K562 (cell line): ENCODE data around the gene HMGN1. TPM values are rescaled to one million over a fixed set of nuclear protein-coding genes. Genes with fewer than 3 reads are reported as not detected.

ENCODE experiments used
- ZC3H4 ChIP-seq: sonication (generic); formaldehyde crosslinking; IDR thresholded peaks from 2 replicates; pipeline ENCODE4 v1.9.0; 2021; ENCODE audit warnings: missing genetic modification reagents, borderline replicate concordance
- ZNF165 ChIP-seq: fragments of 250-450 bp; sonication (Bioruptor Pico); IDR thresholded peaks from 2 replicates; pipeline ENCODE4 v1.4.0; 2020; ENCODE audit warnings: borderline replicate concordance
- ZNF766 ChIP-seq: fragments of 200-800 bp; sonication (Bioruptor generic); conservative IDR thresholded peaks from 2 replicates; pipeline ENCODE4 v1.6.1; 2016; ENCODE audit warnings: missing genetic modification characterization, missing compliant biosample characterization
- polyA plus RNA-seq, 8 experiments: library from polyadenylated mRNA; depleted of rRNA in 4 of 8; stranded (reverse) in 5 of 8; unstranded in 3 of 8; fragments of >200 nt; fragmentation: Nextera tagmentation in 2 of 8; fragmentation: Illumina TruSeq in 1 of 8; extraction: Ambion mirVana in 2 of 8; extraction: Trizol in 1 of 8; gene quantifications; 2 replicates each; pipeline versions ENCODE4 v1.2.1 to v1.2.3, GENCODE V29; 2011 to 2014; ENCODE audit warnings: inconsistent platforms in 1 of 8, missing spikeins in 1 of 8
- total RNA-seq, 7 experiments: library from RNA; depleted of rRNA in 6 of 7; stranded (reverse); fragments of >200 nt in 6 of 7; fragmentation: Illumina TruSeq in 2 of 7; extraction: Trizol in 2 of 7; gene quantifications; 2 replicates each; pipeline versions ENCODE4 v1.2.1 to v1.2.3, GENCODE V29; 2011 to 2021; ENCODE audit warnings: low replicate concordance in 1 of 7
- TF ChIP-seq, protein P1 (sequence below): fragments of 450-650 bp; IDR thresholded peaks from 2 replicates; pipeline ENCODE4 v1.6.1; 2016; ENCODE audit warnings: mild to moderate bottlenecking, moderate library complexity
- TF ChIP-seq, protein P2 (sequence below): fragments of 450-650 bp; formaldehyde crosslinking; IDR thresholded peaks from 2 replicates; pipeline ENCODE4 v1.4.0; 2022; ENCODE audit warnings: missing genetic modification characterization
- TF ChIP-seq, protein P3 (sequence below): sonication (generic); formaldehyde crosslinking; IDR thresholded peaks from 2 replicates; pipeline ENCODE4 v1.8.1; 2022; ENCODE audit warnings: missing genetic modification reagents
- TF ChIP-seq, protein P4 (sequence below): fragments of 450-650 bp; IDR thresholded peaks from 2 replicates; pipeline ENCODE4 v1.6.1; 2016; ENCODE audit warnings: missing biosample characterization, missing genetic modification characterization
- TF ChIP-seq, protein P5 (sequence below): fragments of 250-450 bp; sonication (Bioruptor Pico); IDR thresholded peaks from 2 replicates; pipeline ENCODE4 v1.8.0; 2022; ENCODE audit warnings: inconsistent platforms

Gene HMGN1
- total and polyA plus RNA-seq, 9 of the 15 experiments (the other 6 are each of a cell fraction or from before 2014, with no cell fraction given) = 124 to 626 (median 498) TPM

DNA sequence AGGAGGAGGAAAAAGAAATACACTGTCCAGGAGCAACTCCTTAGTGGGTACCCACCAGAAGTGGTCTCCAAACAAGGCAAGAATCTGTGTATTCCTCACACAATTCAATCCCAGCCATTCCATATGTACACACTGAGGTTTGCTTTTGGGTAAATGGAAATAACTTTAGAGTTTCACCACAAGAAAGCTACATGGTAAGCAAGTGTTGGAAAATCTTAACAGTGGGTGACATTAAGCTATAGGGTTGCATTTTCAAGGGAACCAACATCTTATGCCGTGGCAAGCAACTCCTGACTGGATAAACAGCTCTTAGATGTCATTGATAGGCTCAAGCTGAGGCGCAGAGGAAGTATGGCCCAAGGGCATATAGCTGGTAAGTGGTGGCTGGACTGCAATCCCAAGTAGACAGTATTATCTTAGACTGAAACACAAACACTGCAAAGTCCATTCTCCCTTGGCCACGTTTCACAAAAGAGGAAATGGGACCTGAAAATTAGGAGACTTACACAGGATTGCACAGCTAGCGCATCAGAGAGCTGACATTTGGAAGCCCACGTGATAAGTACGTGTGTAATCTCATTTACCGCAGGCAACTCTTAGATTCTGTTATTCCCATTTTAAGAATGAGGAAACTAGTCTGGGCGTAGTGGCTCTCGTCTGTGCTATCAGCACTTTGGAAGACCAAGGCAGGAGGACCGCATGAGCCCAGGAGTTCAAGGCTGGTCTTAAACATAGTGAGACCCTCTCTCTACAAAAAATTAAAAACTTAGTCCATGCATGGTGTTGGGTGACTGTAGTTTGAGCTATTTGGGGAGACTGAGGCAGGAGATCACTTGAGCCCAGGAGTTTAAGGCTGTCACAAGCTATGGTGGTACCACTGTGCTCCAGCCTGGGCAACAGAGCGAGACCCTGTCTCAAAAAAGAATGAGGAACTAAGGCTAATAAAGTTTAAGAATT is 31.5 kb downstream of the HMGN1 start (continued):
- TF ChIP-seq, protein P1, sequence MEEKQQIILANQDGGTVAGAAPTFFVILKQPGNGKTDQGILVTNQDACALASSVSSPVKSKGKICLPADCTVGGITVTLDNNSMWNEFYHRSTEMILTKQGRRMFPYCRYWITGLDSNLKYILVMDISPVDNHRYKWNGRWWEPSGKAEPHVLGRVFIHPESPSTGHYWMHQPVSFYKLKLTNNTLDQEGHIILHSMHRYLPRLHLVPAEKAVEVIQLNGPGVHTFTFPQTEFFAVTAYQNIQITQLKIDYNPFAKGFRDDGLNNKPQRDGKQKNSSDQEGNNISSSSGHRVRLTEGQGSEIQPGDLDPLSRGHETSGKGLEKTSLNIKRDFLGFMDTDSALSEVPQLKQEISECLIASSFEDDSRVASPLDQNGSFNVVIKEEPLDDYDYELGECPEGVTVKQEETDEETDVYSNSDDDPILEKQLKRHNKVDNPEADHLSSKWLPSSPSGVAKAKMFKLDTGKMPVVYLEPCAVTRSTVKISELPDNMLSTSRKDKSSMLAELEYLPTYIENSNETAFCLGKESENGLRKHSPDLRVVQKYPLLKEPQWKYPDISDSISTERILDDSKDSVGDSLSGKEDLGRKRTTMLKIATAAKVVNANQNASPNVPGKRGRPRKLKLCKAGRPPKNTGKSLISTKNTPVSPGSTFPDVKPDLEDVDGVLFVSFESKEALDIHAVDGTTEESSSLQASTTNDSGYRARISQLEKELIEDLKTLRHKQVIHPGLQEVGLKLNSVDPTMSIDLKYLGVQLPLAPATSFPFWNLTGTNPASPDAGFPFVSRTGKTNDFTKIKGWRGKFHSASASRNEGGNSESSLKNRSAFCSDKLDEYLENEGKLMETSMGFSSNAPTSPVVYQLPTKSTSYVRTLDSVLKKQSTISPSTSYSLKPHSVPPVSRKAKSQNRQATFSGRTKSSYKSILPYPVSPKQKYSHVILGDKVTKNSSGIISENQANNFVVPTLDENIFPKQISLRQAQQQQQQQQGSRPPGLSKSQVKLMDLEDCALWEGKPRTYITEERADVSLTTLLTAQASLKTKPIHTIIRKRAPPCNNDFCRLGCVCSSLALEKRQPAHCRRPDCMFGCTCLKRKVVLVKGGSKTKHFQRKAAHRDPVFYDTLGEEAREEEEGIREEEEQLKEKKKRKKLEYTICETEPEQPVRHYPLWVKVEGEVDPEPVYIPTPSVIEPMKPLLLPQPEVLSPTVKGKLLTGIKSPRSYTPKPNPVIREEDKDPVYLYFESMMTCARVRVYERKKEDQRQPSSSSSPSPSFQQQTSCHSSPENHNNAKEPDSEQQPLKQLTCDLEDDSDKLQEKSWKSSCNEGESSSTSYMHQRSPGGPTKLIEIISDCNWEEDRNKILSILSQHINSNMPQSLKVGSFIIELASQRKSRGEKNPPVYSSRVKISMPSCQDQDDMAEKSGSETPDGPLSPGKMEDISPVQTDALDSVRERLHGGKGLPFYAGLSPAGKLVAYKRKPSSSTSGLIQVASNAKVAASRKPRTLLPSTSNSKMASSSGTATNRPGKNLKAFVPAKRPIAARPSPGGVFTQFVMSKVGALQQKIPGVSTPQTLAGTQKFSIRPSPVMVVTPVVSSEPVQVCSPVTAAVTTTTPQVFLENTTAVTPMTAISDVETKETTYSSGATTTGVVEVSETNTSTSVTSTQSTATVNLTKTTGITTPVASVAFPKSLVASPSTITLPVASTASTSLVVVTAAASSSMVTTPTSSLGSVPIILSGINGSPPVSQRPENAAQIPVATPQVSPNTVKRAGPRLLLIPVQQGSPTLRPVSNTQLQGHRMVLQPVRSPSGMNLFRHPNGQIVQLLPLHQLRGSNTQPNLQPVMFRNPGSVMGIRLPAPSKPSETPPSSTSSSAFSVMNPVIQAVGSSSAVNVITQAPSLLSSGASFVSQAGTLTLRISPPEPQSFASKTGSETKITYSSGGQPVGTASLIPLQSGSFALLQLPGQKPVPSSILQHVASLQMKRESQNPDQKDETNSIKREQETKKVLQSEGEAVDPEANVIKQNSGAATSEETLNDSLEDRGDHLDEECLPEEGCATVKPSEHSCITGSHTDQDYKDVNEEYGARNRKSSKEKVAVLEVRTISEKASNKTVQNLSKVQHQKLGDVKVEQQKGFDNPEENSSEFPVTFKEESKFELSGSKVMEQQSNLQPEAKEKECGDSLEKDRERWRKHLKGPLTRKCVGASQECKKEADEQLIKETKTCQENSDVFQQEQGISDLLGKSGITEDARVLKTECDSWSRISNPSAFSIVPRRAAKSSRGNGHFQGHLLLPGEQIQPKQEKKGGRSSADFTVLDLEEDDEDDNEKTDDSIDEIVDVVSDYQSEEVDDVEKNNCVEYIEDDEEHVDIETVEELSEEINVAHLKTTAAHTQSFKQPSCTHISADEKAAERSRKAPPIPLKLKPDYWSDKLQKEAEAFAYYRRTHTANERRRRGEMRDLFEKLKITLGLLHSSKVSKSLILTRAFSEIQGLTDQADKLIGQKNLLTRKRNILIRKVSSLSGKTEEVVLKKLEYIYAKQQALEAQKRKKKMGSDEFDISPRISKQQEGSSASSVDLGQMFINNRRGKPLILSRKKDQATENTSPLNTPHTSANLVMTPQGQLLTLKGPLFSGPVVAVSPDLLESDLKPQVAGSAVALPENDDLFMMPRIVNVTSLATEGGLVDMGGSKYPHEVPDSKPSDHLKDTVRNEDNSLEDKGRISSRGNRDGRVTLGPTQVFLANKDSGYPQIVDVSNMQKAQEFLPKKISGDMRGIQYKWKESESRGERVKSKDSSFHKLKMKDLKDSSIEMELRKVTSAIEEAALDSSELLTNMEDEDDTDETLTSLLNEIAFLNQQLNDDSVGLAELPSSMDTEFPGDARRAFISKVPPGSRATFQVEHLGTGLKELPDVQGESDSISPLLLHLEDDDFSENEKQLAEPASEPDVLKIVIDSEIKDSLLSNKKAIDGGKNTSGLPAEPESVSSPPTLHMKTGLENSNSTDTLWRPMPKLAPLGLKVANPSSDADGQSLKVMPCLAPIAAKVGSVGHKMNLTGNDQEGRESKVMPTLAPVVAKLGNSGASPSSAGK = peak; percentile 72
- no peak for TF ChIP-seq ZNF165 (CRISPR knock-in tag)
- TF ChIP-seq, protein P2, sequence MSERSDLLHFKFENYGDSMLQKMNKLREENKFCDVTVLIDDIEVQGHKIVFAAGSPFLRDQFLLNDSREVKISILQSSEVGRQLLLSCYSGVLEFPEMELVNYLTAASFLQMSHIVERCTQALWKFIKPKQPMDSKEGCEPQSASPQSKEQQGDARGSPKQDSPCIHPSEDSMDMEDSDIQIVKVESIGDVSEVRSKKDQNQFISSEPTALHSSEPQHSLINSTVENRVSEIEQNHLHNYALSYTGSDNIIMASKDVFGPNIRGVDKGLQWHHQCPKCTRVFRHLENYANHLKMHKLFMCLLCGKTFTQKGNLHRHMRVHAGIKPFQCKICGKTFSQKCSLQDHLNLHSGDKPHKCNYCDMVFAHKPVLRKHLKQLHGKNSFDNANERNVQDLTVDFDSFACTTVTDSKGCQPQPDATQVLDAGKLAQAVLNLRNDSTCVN = peak; percentile 65; the same call in 1 of the 2 replicates
- TF ChIP-seq ZC3H4 (CRISPR knock-in tag) = no peak
- TF ChIP-seq, protein P3, sequence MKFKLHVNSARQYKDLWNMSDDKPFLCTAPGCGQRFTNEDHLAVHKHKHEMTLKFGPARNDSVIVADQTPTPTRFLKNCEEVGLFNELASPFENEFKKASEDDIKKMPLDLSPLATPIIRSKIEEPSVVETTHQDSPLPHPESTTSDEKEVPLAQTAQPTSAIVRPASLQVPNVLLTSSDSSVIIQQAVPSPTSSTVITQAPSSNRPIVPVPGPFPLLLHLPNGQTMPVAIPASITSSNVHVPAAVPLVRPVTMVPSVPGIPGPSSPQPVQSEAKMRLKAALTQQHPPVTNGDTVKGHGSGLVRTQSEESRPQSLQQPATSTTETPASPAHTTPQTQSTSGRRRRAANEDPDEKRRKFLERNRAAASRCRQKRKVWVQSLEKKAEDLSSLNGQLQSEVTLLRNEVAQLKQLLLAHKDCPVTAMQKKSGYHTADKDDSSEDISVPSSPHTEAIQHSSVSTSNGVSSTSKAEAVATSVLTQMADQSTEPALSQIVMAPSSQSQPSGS (CRISPR knock-in tag) = no peak
- TF ChIP-seq, protein P4, sequence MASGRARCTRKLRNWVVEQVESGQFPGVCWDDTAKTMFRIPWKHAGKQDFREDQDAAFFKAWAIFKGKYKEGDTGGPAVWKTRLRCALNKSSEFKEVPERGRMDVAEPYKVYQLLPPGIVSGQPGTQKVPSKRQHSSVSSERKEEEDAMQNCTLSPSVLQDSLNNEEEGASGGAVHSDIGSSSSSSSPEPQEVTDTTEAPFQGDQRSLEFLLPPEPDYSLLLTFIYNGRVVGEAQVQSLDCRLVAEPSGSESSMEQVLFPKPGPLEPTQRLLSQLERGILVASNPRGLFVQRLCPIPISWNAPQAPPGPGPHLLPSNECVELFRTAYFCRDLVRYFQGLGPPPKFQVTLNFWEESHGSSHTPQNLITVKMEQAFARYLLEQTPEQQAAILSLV (tag) = peak; percentile 29; the same call in 1 of the 2 replicates
- TF ChIP-seq, protein P5, sequence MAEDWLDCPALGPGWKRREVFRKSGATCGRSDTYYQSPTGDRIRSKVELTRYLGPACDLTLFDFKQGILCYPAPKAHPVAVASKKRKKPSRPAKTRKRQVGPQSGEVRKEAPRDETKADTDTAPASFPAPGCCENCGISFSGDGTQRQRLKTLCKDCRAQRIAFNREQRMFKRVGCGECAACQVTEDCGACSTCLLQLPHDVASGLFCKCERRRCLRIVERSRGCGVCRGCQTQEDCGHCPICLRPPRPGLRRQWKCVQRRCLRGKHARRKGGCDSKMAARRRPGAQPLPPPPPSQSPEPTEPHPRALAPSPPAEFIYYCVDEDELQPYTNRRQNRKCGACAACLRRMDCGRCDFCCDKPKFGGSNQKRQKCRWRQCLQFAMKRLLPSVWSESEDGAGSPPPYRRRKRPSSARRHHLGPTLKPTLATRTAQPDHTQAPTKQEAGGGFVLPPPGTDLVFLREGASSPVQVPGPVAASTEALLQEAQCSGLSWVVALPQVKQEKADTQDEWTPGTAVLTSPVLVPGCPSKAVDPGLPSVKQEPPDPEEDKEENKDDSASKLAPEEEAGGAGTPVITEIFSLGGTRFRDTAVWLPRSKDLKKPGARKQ = no peak
- TF ChIP-seq ZNF766 (CRISPR knock-in tag) = peak; percentile 74; the same call in 1 of the 2 replicates
